OCI-LY7 (cell line): ENCODE measurements around the gene S1PR1. TPM values are rescaled to one million over a fixed set of nuclear protein-coding genes. Genes with fewer than 3 reads are reported as not detected.
"Not testable (repeated sequence)": the region's sequence is repeated elsewhere in the genome, so short reads cannot be mapped to it uniquely, and the experiment has no call there.

Experiments used
- BruUV-seq: library from RNA; stranded (reverse); fragments of 400-500 nt; replicated peaks from 2 replicates; lab custom pipeline; 2021; lab: Mats Ljungman, UMichigan
- CTCF ChIA-PET: fragments of 300-600 bp; sonication (Branson Sonifier 250); formaldehyde crosslinking; loops from one replicate; lab custom pipeline; 2022; ENCODE audit warnings: antibody characterized with exemption; ENCODE audit not compliant: unreplicated experiment; lab: Charles Lee
- POLR2A ChIA-PET: fragments of 300-600 bp; sonication (Branson Sonifier 250); formaldehyde crosslinking; loops from one replicate; lab custom pipeline; 2022; ENCODE audit warnings: antibody characterized with exemption; lab: Charles Lee
- DNase-seq: peaks from one replicate; pipeline ENCODE4 v3.0.0-alpha.2; 2015; ENCODE audit warnings: low spot score
- H2AFZ ChIP-seq: fragments of 200-600 bp; sonication (generic), shearing (Covaris generic); 2 replicates; pipeline ENCODE4 v1.6.1; 2014; ENCODE audit warnings: mild to moderate bottlenecking, antibody characterized with exemption, low read length, moderate library complexity
- H3K27ac ChIP-seq: fragments of 200-600 bp; sonication (generic); 2 replicates; pipeline ENCODE4 v1.5.1; 2014; ENCODE audit warnings: mixed run types, low read depth, mild to moderate bottlenecking, moderate library complexity, low read length, inconsistent platforms; ENCODE audit not compliant: poor library complexity, severe bottlenecking
- H3K36me3 ChIP-seq: fragments of 200-600 bp; sonication (generic); 2 replicates; pipeline ENCODE4 v1.6.1; 2014; ENCODE audit warnings: mild to moderate bottlenecking, antibody characterized with exemption, low read length, moderate library complexity, mixed read lengths; ENCODE audit not compliant: insufficient read depth
- H3K4me1 ChIP-seq: fragments of 200-600 bp; sonication (generic); 2 replicates; pipeline ENCODE4 v1.5.1; 2014; ENCODE audit warnings: mild to moderate bottlenecking, low read length; ENCODE audit not compliant: insufficient read depth, poor library complexity, severe bottlenecking
- H3K4me2 ChIP-seq: fragments of 200-600 bp; sonication (generic); 2 replicates; pipeline ENCODE4 v1.6.1; 2014; ENCODE audit warnings: mild to moderate bottlenecking, low read length
- H3K4me3 ChIP-seq: fragments of 200-600 bp; sonication (generic); 2 replicates; pipeline ENCODE4 v1.5.1; 2014; ENCODE audit warnings: mild to moderate bottlenecking, low read depth, low read length; ENCODE audit not compliant: poor library complexity, severe bottlenecking
- H3K79me2 ChIP-seq: fragments of 200-600 bp; sonication (generic); 2 replicates; pipeline ENCODE4 v1.6.1; 2016; ENCODE audit warnings: low read depth, mild to moderate bottlenecking, low read length, moderate library complexity, mixed read lengths; ENCODE audit not compliant: insufficient read depth
- H3K9me2 ChIP-seq: fragments of 200-600 bp; sonication (generic); 2 replicates; pipeline ENCODE4 v1.6.1; 2016; ENCODE audit warnings: mild to moderate bottlenecking, low read length, mixed read lengths; ENCODE audit not compliant: insufficient read depth
- H3K9me3 ChIP-seq: fragments of 200-600 bp; sonication (generic); 2 replicates; pipeline ENCODE4 v1.6.1; 2014; ENCODE audit warnings: mild to moderate bottlenecking, mixed run types, low read length, mixed read lengths
- H4K20me1 ChIP-seq: fragments of 200-600 bp; sonication (generic); 2 replicates; pipeline ENCODE4 v1.6.1; 2014; ENCODE audit warnings: mild to moderate bottlenecking, antibody characterized with exemption, low read length, moderate library complexity, mixed read lengths; ENCODE audit not compliant: insufficient read depth
- CTCF ChIP-seq: fragments of 200-600 bp; sonication (generic); conservative IDR thresholded peaks from 2 replicates; pipeline ENCODE4 v1.5.1; 2014; ENCODE audit warnings: mild to moderate bottlenecking, antibody characterized with exemption, low read length, moderate library complexity, mixed read lengths
- EZH2phosphoT487 ChIP-seq: fragments of 200-600 bp; sonication (generic); IDR thresholded peaks from 2 replicates; pipeline ENCODE4 v1.6.1; 2018; ENCODE audit warnings: low read depth, borderline replicate concordance, mild to moderate bottlenecking, mixed run types, antibody characterized with exemption, low read length, moderate library complexity, mixed read lengths
- intact Hi-C: fragments of 100-400 bp; cut with micrococcal nuclease; formaldehyde crosslinking; loops from one replicate; pipeline ENCODE4 v1.10.0; 2022; ENCODE audit not compliant: unreplicated experiment
- total RNA-seq, 2 experiments: library from RNA; depleted of rRNA in 1 of 2; stranded (reverse); fragments of >200 nt in 1 of 2; shearing (Covaris generic) in 1 of 2; gene quantifications; 2 replicates each; pipeline ENCODE4 v1.2.3, GENCODE V29; 2014 to 2022

S1PR1 gene
- total RNA-seq, 2 experiments from 2014 or later, result 0.41 TPM; not detected in 1

- Histone ChIP-seq H2AFZ (no peak overlapping the region; the same call in 1 of the 2 replicates), H3K4me3 (no peak overlapping the region), H3K79me2 (no peaks in the 10 kb centered on the region), H3K9me3 (no peaks in the 10 kb centered on the region), H3K4me1 (peaks cover 2% of the 10 kb centered on the region), H3K27ac (no peak overlapping the region), H3K4me2 (no peak overlapping the region), H4K20me1 (no peaks in the 10 kb centered on the region), H3K9me2 (no peaks in the 10 kb centered on the region), H3K36me3 (no peaks in the 10 kb centered on the region)
- TF ChIP-seq CTCF (no peak), EZH2phosphoT487 (no peak)
- DNase-seq, result no peak
- intact Hi-C loops, result no loop called here
- POLR2A ChIA-PET, result interaction anchor here (0.5 to 1.2 kb wide), 3 partner anchors 31 to 106 kb away, joined by 4 to 5 read pairs (median 4); no protein-coding TSS in a partner anchor
- BruUV-seq, result no TSS peak
- CTCF ChIA-PET, result no interaction called here
These were observed 20.2 kb upstream of the S1PR1 start for GRCh38 chr1:101216623-101217022.

GRCh38 chr1:101217148-101217547 lies 19.7 kb upstream of the S1PR1 start:
- intact Hi-C loops, result no loop called here
- CTCF ChIA-PET, result no interaction called here

GRCh38 chr1:101218968-101219367 lies 17.9 kb upstream of the S1PR1 start:
- CTCF ChIA-PET, result not testable (repeated sequence)

More at GRCh38 chr1:101217148-101217547, 19.7 kb upstream of the S1PR1 start:
- H3K36me3 ChIP-seq, result no peaks in the 10 kb centered on the region
- no peaks in the 10 kb centered on the region for H3K9me3 ChIP-seq
- no peak overlapping the region for H3K4me3 ChIP-seq
- no peak overlapping the region for H3K27ac ChIP-seq
- no peaks in the 10 kb centered on the region for H4K20me1 ChIP-seq
- no TSS peak for BruUV-seq
- H3K9me2 ChIP-seq, result no peaks in the 10 kb centered on the region
- H3K79me2 ChIP-seq, result no peaks in the 10 kb centered on the region
- H3K4me2 ChIP-seq, result no peak overlapping the region
- peaks cover 7% of the 10 kb centered on the region for H3K4me1 ChIP-seq
- POLR2A ChIA-PET, result interaction anchor here (0.5 to 1.2 kb wide), 3 partner anchors 30 to 106 kb away, joined by 4 to 5 read pairs (median 4); no protein-coding TSS in a partner anchor
- no peak for TF ChIP-seq EZH2phosphoT487
- no peak for TF ChIP-seq CTCF
- no peak overlapping the region; the same call in 1 of the 2 replicates for H2AFZ ChIP-seq
- no peak for DNase-seq

More at GRCh38 chr1:101218968-101219367, 17.9 kb upstream of the S1PR1 start:
- H4K20me1 ChIP-seq, intact Hi-C loops, H3K9me3 ChIP-seq, H3K27ac ChIP-seq, H2AFZ ChIP-seq, H3K4me3 ChIP-seq, POLR2A ChIA-PET, H3K4me1 ChIP-seq, DNase-seq, H3K4me2 ChIP-seq, H3K9me2 ChIP-seq, H3K79me2 ChIP-seq, H3K36me3 ChIP-seq, BruUV-seq: not testable (repeated sequence)
